Ishikawa (cell line): ENCODE results near the gene NLRP8.

Experiments used
- CEBPB ChIP-seq: IDR thresholded peaks from 2 replicates; pipeline ENCODE4 v1.6.1; 2012
- CREB1 ChIP-seq: IDR thresholded peaks from 2 replicates; pipeline ENCODE4 v1.6.1; 2012; ENCODE audit warnings: low read depth
- EGR1 ChIP-seq: IDR thresholded peaks from 2 replicates; pipeline ENCODE4 v1.6.1; 2012
- EP300 ChIP-seq: IDR thresholded peaks from 2 replicates; pipeline ENCODE4 v1.6.1; 2012; ENCODE audit warnings: borderline replicate concordance
- FOXM1 ChIP-seq: IDR thresholded peaks from 2 replicates; pipeline ENCODE4 v1.6.1; 2012; ENCODE audit warnings: low read depth, borderline replicate concordance
- MAX ChIP-seq: IDR thresholded peaks from 2 replicates; pipeline ENCODE4 v1.6.1; 2012
- NFIC ChIP-seq: IDR thresholded peaks from 2 replicates; pipeline ENCODE4 v1.6.1; 2012
- RAD21 ChIP-seq: IDR thresholded peaks from 2 replicates; pipeline ENCODE4 v1.6.1; 2012; ENCODE audit warnings: low read depth
- REST ChIP-seq: IDR thresholded peaks from 2 replicates; pipeline ENCODE4 v1.6.1; 2012; ENCODE audit warnings: low read depth, mild to moderate bottlenecking
- TAF1 ChIP-seq: IDR thresholded peaks from 2 replicates; pipeline ENCODE4 v1.6.1; 2012; ENCODE audit warnings: low read depth, mild to moderate bottlenecking
- TCF12 ChIP-seq: IDR thresholded peaks from 2 replicates; pipeline ENCODE4 v1.6.1; 2012; ENCODE audit warnings: low read depth
- TEAD4 ChIP-seq: IDR thresholded peaks from 2 replicates; pipeline ENCODE4 v1.6.1; 2012
- USF1 ChIP-seq: IDR thresholded peaks from 2 replicates; pipeline ENCODE4 v1.6.1; 2012
- YY1 ChIP-seq: IDR thresholded peaks from 2 replicates; pipeline ENCODE4 v1.6.1; 2012; ENCODE audit warnings: low read depth
- ZBTB7A ChIP-seq: IDR thresholded peaks from 2 replicates; pipeline ENCODE4 v1.6.1; 2012; ENCODE audit warnings: low read depth

The NLRP8 gene

GRCh38 chr19:55958356-55958755 lies 10.7 kb downstream of the NLRP8 start:
- TF ChIP-seq FOXM1 (no peak), CREB1 (no peak), RAD21 (no peak), TEAD4 (no peak), YY1 (no peak), TAF1 (no peak), CEBPB (no peak), TCF12 (no peak), NFIC (no peak), MAX (no peak)

- no peak for TF ChIP-seq TEAD4
- TF ChIP-seq TAF1, result no peak
- no peak for TF ChIP-seq CREB1
- TF ChIP-seq YY1, result no peak
- TF ChIP-seq NFIC, result no peak
Observed at GRCh38 chr19:55959996-55960675, 12.5 kb downstream of the NLRP8 start.

- no peak for TF ChIP-seq TAF1
- no peak for TF ChIP-seq EP300
- TF ChIP-seq RAD21, result no peak
- no peak for TF ChIP-seq CEBPB
- no peak for TF ChIP-seq NFIC
- no peak for TF ChIP-seq FOXM1
- no peak for TF ChIP-seq REST
- TF ChIP-seq MAX, result no peak
- TF ChIP-seq TEAD4, result no peak
- TF ChIP-seq USF1, result no peak
- no peak for TF ChIP-seq YY1
- TF ChIP-seq ZBTB7A, result no peak
- TF ChIP-seq TCF12, result no peak
Observed at GRCh38 chr19:55962186-55962585, 14.6 kb downstream of the NLRP8 start.

- no peak for TF ChIP-seq TCF12
- no peak for TF ChIP-seq USF1
- TF ChIP-seq CREB1, result no peak
- no peak for TF ChIP-seq REST
- no peak for TF ChIP-seq NFIC
- TF ChIP-seq TEAD4, result no peak
- TF ChIP-seq FOXM1, result no peak
Observed at GRCh38 chr19:55973982-55974381, 26.4 kb downstream of the NLRP8 start.

GRCh38 chr19:55980415-55980814 lies 32.8 kb downstream of the NLRP8 start:
- TF ChIP-seq TCF12, result no peak
- TF ChIP-seq CEBPB, result no peak
- no peak for TF ChIP-seq EP300
- TF ChIP-seq FOXM1, result no peak
- no peak for TF ChIP-seq MAX
- no peak for TF ChIP-seq EGR1
- no peak for TF ChIP-seq YY1
- no peak for TF ChIP-seq CREB1
- no peak for TF ChIP-seq NFIC
- TF ChIP-seq TAF1, result no peak
- no peak for TF ChIP-seq REST
- no peak for TF ChIP-seq RAD21
- no peak for TF ChIP-seq ZBTB7A
- no peak for TF ChIP-seq USF1
